GM21528 (cell line): ENCODE data around the gene GALNT7.

ENCODE experiments used
- ATAC-seq: cut with Tn5 transposase; IDR thresholded peaks from one replicate; pipeline ENCODE4 v1.9.1; 2021; ENCODE audit warnings: mild to moderate bottlenecking, moderate library complexity; ENCODE audit not compliant: unreplicated experiment, low FRiP score

The GALNT7 gene

GRCh38 chr4:173227756-173228155, 59.1 kb downstream of the GALNT7 start:
- no peak for ATAC-seq

DNA sequence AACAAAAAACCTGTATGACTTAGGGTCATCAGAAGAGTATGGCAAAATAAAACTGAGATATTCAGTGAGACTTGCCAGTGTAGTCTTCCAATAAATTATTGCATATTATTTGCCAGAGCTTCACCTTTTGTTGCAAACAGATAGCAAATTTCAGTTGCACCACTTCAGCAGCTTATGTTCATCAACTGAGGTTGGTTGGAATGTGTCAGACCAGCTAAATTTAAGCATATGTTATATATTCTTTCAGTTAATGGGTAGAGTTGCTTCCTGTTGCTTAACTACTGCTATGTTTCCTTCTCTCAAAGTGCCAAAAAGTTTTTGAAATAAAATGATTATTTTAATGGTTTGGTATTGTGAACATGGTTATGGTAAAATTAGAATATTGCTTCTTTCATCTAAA, 61.5 kb downstream of the GALNT7 start:
- ATAC-seq = no peak

GRCh38 chr4:173231916-173232315, 63.3 kb downstream of the GALNT7 start:
- no peak for ATAC-seq

GRCh38 chr4:173233857-173234256, 65.2 kb downstream of the GALNT7 start:
- no peak for ATAC-seq

DNA sequence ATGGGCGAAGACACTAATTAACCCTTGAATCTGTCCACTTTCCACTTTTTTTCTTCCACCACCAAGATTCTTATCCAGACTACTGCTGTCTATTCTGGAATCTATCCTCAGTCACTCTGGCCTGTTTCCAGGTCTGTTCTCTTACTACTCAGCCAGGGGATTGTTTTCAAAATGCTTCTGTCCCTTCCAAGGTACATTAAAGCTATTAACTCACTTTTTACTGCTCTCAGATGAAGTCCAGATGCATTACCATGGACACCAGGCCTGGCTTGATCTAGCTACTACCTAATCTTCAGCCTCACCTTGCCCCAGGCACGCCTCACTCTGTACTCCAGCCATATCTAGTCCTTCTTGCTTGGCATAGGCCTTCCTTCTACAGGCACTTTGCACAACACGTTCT, 66.4 kb downstream of the GALNT7 start:
- no peak for ATAC-seq

- ATAC-seq = no peak
These were observed 67.7 kb downstream of the GALNT7 start for GRCh38 chr4:173236301-173236700.

DNA sequence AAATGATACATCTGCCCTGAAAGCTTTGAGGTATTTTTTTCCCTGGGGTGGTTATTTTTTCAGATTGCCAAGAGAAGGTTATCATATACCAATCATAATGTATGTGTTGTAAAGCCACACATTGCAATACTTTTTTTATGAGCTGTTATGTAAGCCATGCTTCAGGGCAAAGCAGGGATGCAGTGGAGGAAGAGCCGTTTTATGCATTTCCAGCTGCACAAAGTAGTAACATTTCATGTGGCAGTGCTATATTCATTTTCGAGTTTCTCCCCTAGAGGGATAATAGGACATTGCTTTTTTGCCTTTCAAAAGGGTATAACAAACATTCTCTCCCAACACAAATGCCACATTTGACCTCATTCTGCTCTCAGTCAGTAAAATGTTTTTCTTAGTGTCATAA, 68.5 kb downstream of the GALNT7 start:
- no peak for ATAC-seq

DNA sequence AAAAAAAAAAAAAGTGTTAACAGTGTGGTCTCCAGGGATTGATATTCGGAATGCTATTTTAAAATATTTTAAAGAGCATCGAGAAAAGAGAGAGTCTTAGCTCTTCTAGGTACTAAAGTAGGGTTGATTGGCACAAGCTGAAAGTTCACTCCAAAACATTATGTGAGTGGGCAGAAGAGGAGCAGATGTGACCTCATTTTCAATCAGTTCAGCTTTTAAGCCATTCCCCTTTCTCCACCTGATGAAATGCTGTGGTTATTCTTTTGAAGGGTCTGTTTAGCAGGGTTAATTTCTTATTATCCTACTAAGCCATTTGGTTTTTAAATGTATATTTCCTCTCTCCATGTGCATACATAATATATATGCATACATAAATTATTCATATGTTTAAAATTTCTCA, 69.2 kb downstream of the GALNT7 start:
- no peak for ATAC-seq

DNA sequence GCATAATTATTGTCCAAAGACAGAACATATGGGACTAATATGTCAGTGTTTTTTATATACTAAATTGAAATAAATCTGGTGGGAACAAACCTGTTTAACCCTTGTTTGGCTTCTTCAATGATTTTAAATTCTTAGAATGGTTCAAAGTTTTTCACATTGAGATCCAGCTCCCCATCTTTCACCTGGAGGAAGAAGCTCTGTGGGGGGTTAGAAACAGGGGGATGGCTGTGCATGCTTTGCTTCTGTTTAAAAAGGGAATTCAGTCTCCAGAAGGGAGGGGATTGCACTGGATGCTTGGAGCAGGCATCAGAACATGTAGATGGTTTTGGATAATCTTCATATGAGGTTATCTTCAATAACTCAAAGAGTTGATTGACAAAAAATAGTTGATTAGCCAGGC, 72.1 kb downstream of the GALNT7 start:
- no peak for ATAC-seq

GRCh38 chr4:173242466-173243250, 74.0 kb downstream of the GALNT7 start:
- no peak for ATAC-seq

GRCh38 chr4:173243321-173243720, 74.7 kb downstream of the GALNT7 start:
- ATAC-seq = no peak

- peak; percentile 58 for ATAC-seq
These were observed 75.5 kb downstream of the GALNT7 start for GRCh38 chr4:173243917-173244658.

- no peak for ATAC-seq
These were observed 77.3 kb downstream of the GALNT7 start for GRCh38 chr4:173245952-173246351.

DNA sequence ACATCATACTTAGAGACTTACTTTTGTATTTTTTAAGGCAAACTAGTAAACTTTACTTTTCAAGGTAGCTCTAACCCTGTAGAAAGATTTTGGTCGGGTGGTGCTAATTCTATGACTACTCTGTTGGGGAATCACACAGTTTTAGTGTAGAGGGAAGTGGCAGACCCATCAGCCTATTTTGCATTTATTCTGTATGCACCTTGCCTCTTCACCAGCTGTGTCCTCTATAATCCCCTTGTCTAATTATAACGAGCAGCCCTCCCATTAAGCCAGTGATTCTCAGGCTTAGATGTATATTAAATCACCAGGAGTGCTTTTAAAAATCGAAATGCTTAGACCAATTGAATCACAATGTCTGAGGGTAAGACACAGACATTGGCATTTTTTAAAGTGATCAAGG, 78.1 kb downstream of the GALNT7 start:
- no peak for ATAC-seq

GRCh38 chr4:173247321-173247720, 78.7 kb downstream of the GALNT7 start:
- no peak for ATAC-seq

DNA sequence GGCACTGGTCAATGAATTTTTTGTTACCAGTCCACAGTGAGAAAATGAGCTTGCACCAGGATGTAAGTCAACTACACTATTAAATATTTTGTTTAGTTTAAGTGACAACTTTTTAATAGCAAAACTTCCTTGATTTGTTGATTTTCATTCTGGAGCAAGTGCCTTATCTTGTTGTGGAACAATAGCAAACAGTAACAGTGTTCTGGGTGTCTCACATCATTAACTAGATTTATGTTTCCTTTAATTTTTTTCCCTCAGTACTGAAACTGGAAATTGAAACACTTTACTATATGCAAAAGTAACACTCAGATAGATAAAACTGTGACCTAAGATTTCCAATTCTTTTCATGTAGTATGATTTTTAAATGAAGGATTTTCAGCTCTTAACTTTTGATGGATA, 80.1 kb downstream of the GALNT7 start:
- no peak for ATAC-seq

DNA sequence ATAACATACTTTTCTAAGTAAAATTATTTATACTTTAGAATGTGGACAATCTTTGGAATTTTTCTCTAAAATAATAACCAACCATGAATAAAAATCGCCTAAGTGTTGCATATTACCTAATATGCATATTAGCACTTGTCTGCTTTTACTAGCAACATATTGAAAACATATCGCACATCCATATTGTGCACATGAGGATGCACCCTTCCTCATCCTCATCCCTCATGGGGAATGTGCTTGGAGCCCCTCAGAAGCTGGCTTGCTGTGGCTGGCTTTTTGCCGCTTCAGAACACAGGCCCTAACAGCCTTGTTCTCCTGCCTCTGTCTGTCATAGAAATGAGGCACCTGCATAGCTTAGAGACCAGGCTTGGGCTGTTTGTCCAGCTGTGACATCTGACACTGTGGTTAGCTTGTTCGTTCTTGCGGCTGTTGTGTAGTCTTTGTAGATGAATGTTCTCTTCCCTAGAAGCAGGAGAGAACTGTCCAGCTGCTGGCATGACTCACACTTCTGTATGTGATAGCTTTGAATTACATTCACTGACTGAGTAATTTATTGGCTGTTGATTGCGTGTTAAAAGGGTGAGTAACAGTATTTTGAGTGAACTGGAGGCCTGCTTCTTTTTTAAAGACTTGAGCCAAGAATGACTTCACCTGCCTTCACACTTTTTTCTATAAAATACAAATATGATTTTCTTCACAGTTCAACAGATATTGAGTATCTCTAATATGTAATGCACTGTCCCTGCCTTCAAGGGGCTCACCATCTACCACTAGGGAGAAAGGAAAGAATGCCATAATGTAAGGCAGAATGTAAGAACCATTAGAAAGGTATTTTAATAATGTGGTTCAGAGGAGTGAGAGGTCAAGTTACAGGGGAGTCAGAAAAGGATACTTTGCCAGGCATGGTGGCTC, 83.7 kb downstream of the GALNT7 start:
- ATAC-seq = peak; percentile 80

GRCh38 chr4:173253561-173253960, 85.0 kb downstream of the GALNT7 start:
- no peak for ATAC-seq

- ATAC-seq = no peak
These were observed 86.0 kb downstream of the GALNT7 start for GRCh38 chr4:173254646-173255045.

DNA sequence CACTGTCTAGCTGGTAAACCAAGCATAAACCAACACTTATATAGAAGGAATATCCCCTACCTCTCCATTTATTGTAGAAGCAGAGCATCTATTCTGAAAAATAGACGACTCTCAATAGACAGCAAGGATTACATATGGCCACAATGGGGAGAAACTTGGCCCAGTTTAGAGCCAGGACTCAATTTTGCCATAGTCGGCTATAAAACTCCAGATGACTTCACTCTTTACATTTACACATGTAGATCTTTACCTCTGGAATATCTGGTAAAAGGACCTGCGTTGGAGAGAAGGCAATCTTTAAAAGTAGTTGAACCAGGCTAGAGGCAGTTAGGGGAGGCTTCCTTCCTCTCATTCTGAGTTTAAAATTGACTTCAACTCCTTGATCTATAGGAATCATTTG, 88.2 kb downstream of the GALNT7 start:
- no peak for ATAC-seq
